ENCODE measurements around the gene PACS2. TPM values are rescaled to one million over a fixed set of nuclear protein-coding genes. Genes with fewer than 3 reads are reported as not detected.

The PACS2 gene
- total RNA-seq, 4 donors from 2014 or later, result 37.1 to 116 (median 52.2) TPM

DNA sequence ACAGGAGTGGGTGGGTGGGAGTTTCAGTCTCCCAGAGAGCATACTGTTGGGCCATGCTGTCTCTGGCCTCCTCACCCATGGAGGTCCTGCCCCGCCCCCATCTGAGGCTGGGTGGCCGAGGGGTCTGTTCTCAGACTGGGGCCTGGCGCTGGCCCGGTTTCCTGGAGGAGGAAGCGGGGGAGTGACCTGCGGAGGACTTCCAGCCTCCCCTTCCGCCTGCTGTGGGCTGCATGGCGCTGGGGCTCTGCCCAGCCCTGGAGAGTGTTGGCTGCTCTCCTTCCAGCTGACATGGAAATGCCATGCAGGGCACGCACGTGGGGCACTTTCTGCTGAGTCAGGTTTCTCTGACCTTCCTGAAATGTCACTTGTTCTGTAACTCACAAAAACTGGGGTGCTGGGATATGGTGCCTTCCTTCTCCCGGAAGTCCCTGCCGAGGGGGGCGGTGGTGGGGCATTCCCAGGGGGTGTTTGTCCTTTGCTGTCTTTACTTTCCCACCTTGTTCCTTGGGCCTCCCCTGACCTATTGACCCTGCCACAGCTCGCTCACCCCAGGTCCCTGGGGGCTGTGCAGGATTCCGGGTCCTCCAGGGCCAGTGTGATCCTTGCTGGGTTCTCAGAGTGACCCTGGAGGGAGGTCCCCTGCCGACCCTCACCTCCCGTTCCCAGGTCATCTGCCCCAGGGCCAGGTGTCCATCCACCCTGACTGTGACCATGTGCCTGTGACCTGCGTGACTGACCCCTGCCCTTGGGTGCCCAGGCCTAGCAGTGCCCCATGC is 23.6 kb downstream of the PACS2 start:
- intact Hi-C loops (cut with DNase I; ENCODE audit: low total_unique reads), result no loop called here
- H3K4me1 ChIP-seq, result no peaks in the 10 kb centered on the region
- no peak for DNase-seq

GRCh38 chr14:105340821-105341733 is 26.5 kb downstream of the PACS2 start:
- intact Hi-C loops (cut with DNase I; ENCODE audit: low total_unique reads), result no loop called here
- H3K27me3 ChIP-seq, result no peaks in the 10 kb centered on the region
- TF ChIP-seq POLR2A (IDR thresholded peaks at IDR 0.05) (no peak), CTCF (IDR thresholded peaks at IDR 0.05) (no peak)
- H3K4me1 ChIP-seq, result peaks cover 0 to 2% of the 10 kb centered on the region in 2 donors
- H3K36me3 ChIP-seq, result no peaks in the 10 kb centered on the region
- DNase-seq, result no peak
- no peak overlapping the region for H3K4me3 ChIP-seq
- H3K27ac ChIP-seq, result no peak overlapping the region
- no peaks in the 10 kb centered on the region for H3K9me3 ChIP-seq

More for the DNA sequence above, 23.6 kb downstream of the PACS2 start:
- no peak overlapping the region for H3K27ac ChIP-seq
- no peaks in the 10 kb centered on the region for H3K9me3 ChIP-seq
- no peaks in the 10 kb centered on the region for H3K27me3 ChIP-seq
- H3K36me3 ChIP-seq, result no peaks in the 10 kb centered on the region
- no peak overlapping the region for H3K4me3 ChIP-seq
- TF ChIP-seq POLR2A (IDR thresholded peaks at IDR 0.05) (no peak), CTCF (IDR thresholded peaks at IDR 0.05) (no peak)

- no peak for TF ChIP-seq CTCF (IDR thresholded peaks at IDR 0.05)
- no peak for TF ChIP-seq POLR2A (IDR thresholded peaks at IDR 0.05)
- DNase-seq, result no peak
- H3K36me3 ChIP-seq, result no peaks in the 10 kb centered on the region
- peaks cover 0 to 4% of the 10 kb centered on the region in 2 donors for H3K4me1 ChIP-seq
- no peaks in the 10 kb centered on the region for H3K27me3 ChIP-seq
- H3K9me3 ChIP-seq, result no peaks in the 10 kb centered on the region
- H3K27ac ChIP-seq, result no peak overlapping the region
- no peak overlapping the region for H3K4me3 ChIP-seq
- intact Hi-C loops (cut with DNase I; ENCODE audit: low total_unique reads), result no loop called here
Observed at GRCh38 chr14:105343194-105343593, 28.6 kb downstream of the PACS2 start.

DNA sequence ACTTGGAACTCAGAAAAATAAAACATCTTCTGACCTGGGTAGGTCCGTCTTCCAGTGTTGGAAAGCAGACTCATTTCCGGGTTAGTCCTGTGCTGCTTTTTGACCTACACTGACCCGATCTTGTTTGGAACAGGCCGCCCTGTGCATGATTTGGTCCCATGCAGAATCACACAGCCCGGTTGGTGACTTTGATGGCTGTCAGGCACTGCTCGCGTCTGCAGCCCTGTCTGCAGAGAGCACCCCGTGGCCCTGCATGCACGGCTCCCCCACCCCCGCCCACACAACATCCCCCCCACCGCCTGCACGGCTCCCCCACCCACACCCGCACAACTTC is 31.6 kb downstream of the PACS2 start:
- Histone ChIP-seq H3K9me3 (no peaks in the 10 kb centered on the region), H3K36me3 (no peaks in the 10 kb centered on the region), H3K4me3 (no peak overlapping the region), H3K4me1 (peaks cover 0 to 4% of the 10 kb centered on the region in 2 donors), H3K27ac (no peak overlapping the region), H3K27me3 (no peaks in the 10 kb centered on the region)
- intact Hi-C loops (cut with DNase I; ENCODE audit: low total_unique reads), result no loop called here
- no peak for TF ChIP-seq CTCF (IDR thresholded peaks at IDR 0.05)
- no peak for TF ChIP-seq POLR2A (IDR thresholded peaks at IDR 0.05)
- DNase-seq, result no peak
